HCT116 (cell line): ENCODE measurements around the gene ZNRF4. TPM values are rescaled to one million over a fixed set of nuclear protein-coding genes. Genes with fewer than 3 reads are reported as not detected.

ENCODE experiments used
- ATAC-seq: fragments of 200-7000 bp; cut with Tn5 transposase; 2 replicates; pipeline ENCODE4 v1.9.1; 2020; ENCODE audit warnings: mild to moderate bottlenecking, moderate library complexity
- BruUV-seq: library from RNA; stranded (reverse); fragments of 400-500 nt; replicated peaks from 2 replicates; lab custom pipeline; 2021; lab: Mats Ljungman, UMichigan
- CTCF ChIA-PET: fragments of 300-600 bp; sonication (Branson Sonifier 250); formaldehyde crosslinking; loops from one replicate; lab custom pipeline; 2021; ENCODE audit warnings: antibody characterized with exemption; lab: Charles Lee
- POLR2A ChIA-PET: fragments of 300-600, 350-600 bp; sonication (Branson Sonifier 250); formaldehyde crosslinking; loops from one replicate; lab custom pipeline; 2021; ENCODE audit warnings: antibody characterized with exemption; lab: Charles Lee
- RAD21 ChIA-PET, 2 experiments: fragments of 300-600 bp; sonication (Branson Sonifier 250); formaldehyde crosslinking; loops; one replicate each; lab custom pipeline; 2023; ENCODE audit warnings: low total read pairs in 2 of 2; ENCODE audit not compliant: uncharacterized antibody in 2 of 2, unreplicated experiment in 2 of 2, low non-redundant PET in 1 of 2; lab: Charles Lee
- DNase-seq: peaks from one replicate; pipeline ENCODE4 v3.0.0-alpha.2; 2010; ENCODE audit warnings: low read depth, low spot score
- H2AFZ ChIP-seq: fragments of 200-600 bp; shearing (Covaris generic), sonication (generic); 2 replicates; pipeline ENCODE4 v1.6.1; 2017; ENCODE audit warnings: low read depth, mixed run types, mixed read lengths, antibody characterized with exemption, low read length; ENCODE audit not compliant: poor library complexity, severe bottlenecking
- H3K27ac ChIP-seq: 2 replicates; pipeline ENCODE4 v1.5.1; 2012; ENCODE audit warnings: low read depth, low read length
- H3K27me3 ChIP-seq: fragments of 200-600 bp; sonication (generic); 2 replicates; pipeline ENCODE4 v1.6.1; 2016; ENCODE audit warnings: mixed run types, low read length, mixed read lengths; ENCODE audit not compliant: insufficient read depth
- H3K36me3 ChIP-seq, 2 experiments: fragments of 200-500 bp in 1 of 2; fragments of 200-600 bp in 1 of 2; sonication (Bioruptor generic) in 1 of 2; sonication (generic) in 1 of 2; 2 replicates each; pipeline versions ENCODE4 v1.5.1 to v1.6.1; 2014 to 2016; ENCODE audit warnings: low read length in 2 of 2, inconsistent platforms in 1 of 2, mixed read lengths in 1 of 2, mixed run types in 1 of 2; ENCODE audit not compliant: insufficient read depth in 2 of 2, control insufficient read depth in 1 of 2
- H3K4me1 ChIP-seq, 2 experiments: fragments of 200-600 bp in 1 of 2; sonication (generic) in 1 of 2; 2 replicates each; pipeline versions ENCODE4 v1.5.1 to v1.6.1; 2012 to 2017; ENCODE audit warnings: low read length in 2 of 2, inconsistent platforms in 1 of 2, mild to moderate bottlenecking in 1 of 2, mixed read lengths in 1 of 2, mixed run types in 1 of 2, moderate library complexity in 1 of 2; ENCODE audit not compliant: insufficient read depth in 2 of 2, control insufficient read depth in 1 of 2
- H3K4me2 ChIP-seq: fragments of 200-600 bp; sonication (generic); 2 replicates; pipeline ENCODE4 v1.6.1; 2017; ENCODE audit warnings: mixed run types, low read length, mixed read lengths
- H3K4me3 ChIP-seq, 2 experiments: fragments of 200-600 bp in 1 of 2; sonication (generic) in 1 of 2; replicated peaks in 1 of 2; 2 replicates each; pipeline ENCODE4 v1.5.1; 2011 to 2016; ENCODE audit warnings: low read length in 2 of 2, control low read depth in 1 of 2, low read depth in 1 of 2, mild to moderate bottlenecking in 1 of 2, mixed read lengths in 1 of 2, mixed run types in 1 of 2
- H3K79me2 ChIP-seq: fragments of 200-600 bp; sonication (generic); 2 replicates; pipeline ENCODE4 v1.6.1; 2017; ENCODE audit warnings: mild to moderate bottlenecking, mixed run types, low read length, moderate library complexity, mixed read lengths; ENCODE audit not compliant: insufficient read depth
- H3K9ac ChIP-seq: fragments of 200-600 bp; sonication (generic); 2 replicates; pipeline ENCODE4 v1.6.1; 2016; ENCODE audit warnings: low read length, mixed read lengths
- H3K9me2 ChIP-seq: fragments of 200-600 bp; sonication (generic), shearing (Covaris generic); 2 replicates; pipeline ENCODE4 v1.6.1; 2017; ENCODE audit warnings: mixed run types, mild to moderate bottlenecking, moderate library complexity; ENCODE audit not compliant: insufficient read depth
- H3K9me3 ChIP-seq, 2 experiments: fragments of 200-500 bp in 1 of 2; fragments of 200-600 bp in 1 of 2; sonication (Bioruptor generic) in 1 of 2; sonication (generic) in 1 of 2; 2 replicates each; pipeline ENCODE4 v1.6.1; 2014 to 2017; ENCODE audit warnings: low read length in 2 of 2, mixed read lengths in 2 of 2, inconsistent platforms in 1 of 2, low read depth in 1 of 2, mild to moderate bottlenecking in 1 of 2, mixed run types in 1 of 2, moderate library complexity in 1 of 2; ENCODE audit not compliant: control insufficient read depth in 1 of 2, insufficient read depth in 1 of 2
- H4K20me1 ChIP-seq: fragments of 200-600 bp; sonication (generic), shearing (Covaris generic); 2 replicates; pipeline ENCODE4 v1.6.1; 2017; ENCODE audit warnings: mixed run types, mild to moderate bottlenecking, moderate library complexity; ENCODE audit not compliant: insufficient read depth
- CBX3 ChIP-seq: IDR thresholded peaks from 2 replicates; pipeline ENCODE4 v1.6.1; 2012; ENCODE audit warnings: low read depth
- CEBPB ChIP-seq: IDR thresholded peaks from 2 replicates; pipeline ENCODE4 v1.6.1; 2012; ENCODE audit warnings: low read depth
- CTCF ChIP-seq, 3 experiments: fragments of 200-600 bp in 1 of 3; sonication (generic) in 1 of 3; IDR thresholded peaks in 2 of 3; conservative IDR thresholded peaks in 1 of 3; 2 replicates each; pipeline ENCODE4 v1.5.1; 2012 to 2017; ENCODE audit warnings: low read depth in 2 of 3, low read length in 2 of 3, antibody characterized with exemption in 1 of 3, borderline replicate concordance in 1 of 3, control low read depth in 1 of 3, mild to moderate bottlenecking in 1 of 3, mixed read lengths in 1 of 3, mixed run types in 1 of 3, moderate library complexity in 1 of 3; ENCODE audit not compliant: insufficient read depth in 1 of 3
- EGR1 ChIP-seq: IDR thresholded peaks from 2 replicates; pipeline ENCODE4 v1.6.1; 2012; ENCODE audit warnings: low read depth
- ELF1 ChIP-seq: IDR thresholded peaks from 2 replicates; pipeline ENCODE4 v1.6.1; 2012; ENCODE audit warnings: low read depth, borderline replicate concordance
- EZH2 ChIP-seq: fragments of 200-600 bp; sonication (generic); IDR thresholded peaks from 2 replicates; pipeline ENCODE4 v1.6.1; 2017; ENCODE audit warnings: antibody characterized with exemption, mixed run types
- EZH2phosphoT487 ChIP-seq: fragments of 200-600 bp; IDR thresholded peaks from 2 replicates; pipeline ENCODE4 v1.6.1; 2018; ENCODE audit warnings: antibody characterized with exemption, borderline replicate concordance
- POLR2AphosphoS5 ChIP-seq: IDR thresholded peaks from 2 replicates; pipeline ENCODE4 v1.6.1; 2011; ENCODE audit warnings: mild to moderate bottlenecking, low read depth, low read length, moderate library complexity
- RAD21 ChIP-seq: IDR thresholded peaks from 2 replicates; pipeline ENCODE4 v1.6.1; 2012; ENCODE audit warnings: low read depth, mild to moderate bottlenecking
- REST ChIP-seq: IDR thresholded peaks from 2 replicates; pipeline ENCODE4 v1.6.1; 2012; ENCODE audit warnings: low read depth
- SIN3A ChIP-seq: IDR thresholded peaks from 2 replicates; pipeline ENCODE4 v1.6.1; 2012; ENCODE audit warnings: low read depth
- TCF7L2 ChIP-seq: IDR thresholded peaks from 2 replicates; pipeline ENCODE4 v1.7.0; 2011; ENCODE audit warnings: borderline replicate concordance, inconsistent platforms; ENCODE audit not compliant: insufficient read depth, insufficient read length; ENCODE audit errors: extremely low read depth
- YY1 ChIP-seq: IDR thresholded peaks from 2 replicates; pipeline ENCODE4 v1.6.1; 2011; ENCODE audit warnings: low read length, low read depth, moderate library complexity, mild to moderate bottlenecking; ENCODE audit not compliant: insufficient replicate concordance; ENCODE audit errors: extremely low read depth
- ZBTB33 ChIP-seq: IDR thresholded peaks from 2 replicates; pipeline ENCODE4 v1.6.1; 2011; ENCODE audit warnings: mild to moderate bottlenecking, low read length, moderate library complexity; ENCODE audit not compliant: insufficient replicate concordance; ENCODE audit errors: extremely low read depth
- ZNF274 ChIP-seq: fragments of 200-500 bp; sonication (Bioruptor generic); IDR thresholded peaks from 2 replicates; pipeline ENCODE4 v1.6.1; 2014; ENCODE audit warnings: mild to moderate bottlenecking, low read depth, low read length, inconsistent platforms
- intact Hi-C: fragments of 100-400 bp; cut with micrococcal nuclease; formaldehyde crosslinking; loops from 2 replicates; pipeline ENCODE4 v1.10.0; 2022
- total RNA-seq: library from RNA; stranded (reverse); gene quantifications from one replicate; pipeline ENCODE4 v1.2.1, GENCODE V29; 2021; ENCODE audit not compliant: unreplicated experiment

Gene ZNRF4
- total RNA-seq, 1 experiment from 2014 or later, result not detected

DNA sequence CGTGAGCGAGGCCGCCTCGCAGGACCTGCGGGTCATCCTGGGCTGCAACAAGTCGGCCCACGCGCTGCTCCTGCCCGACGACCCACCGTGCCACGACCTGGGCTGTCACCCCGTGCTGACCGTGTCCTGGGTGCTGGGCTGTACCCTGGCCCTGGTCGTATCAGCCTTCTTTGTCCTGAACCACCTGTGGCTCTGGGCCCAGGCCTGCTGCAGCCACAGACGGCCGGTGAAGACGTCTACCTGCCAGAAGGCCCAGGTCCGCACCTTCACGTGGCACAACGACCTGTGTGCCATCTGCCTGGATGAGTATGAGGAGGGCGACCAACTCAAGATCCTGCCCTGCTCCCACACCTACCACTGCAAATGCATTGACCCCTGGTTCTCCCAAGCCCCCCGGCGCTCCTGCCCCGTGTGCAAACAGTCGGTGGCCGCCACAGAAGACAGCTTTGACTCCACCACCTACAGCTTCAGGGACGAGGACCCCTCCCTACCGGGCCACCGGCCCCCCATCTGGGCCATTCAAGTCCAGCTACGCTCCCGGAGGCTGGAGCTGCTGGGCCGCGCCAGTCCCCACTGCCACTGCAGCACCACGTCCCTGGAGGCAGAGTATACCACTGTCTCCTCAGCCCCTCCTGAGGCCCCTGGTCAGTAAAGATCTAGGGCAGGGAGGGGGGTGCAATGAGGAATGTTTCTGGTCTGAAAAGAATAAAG lies 1.1 kb downstream of the ZNRF4 start:
- peaks cover 0 to 4% of the 10 kb centered on the region in 2 experiments; a peak in 1 of 4 replicates for H3K4me1 ChIP-seq
- no peak overlapping the region for H2AFZ ChIP-seq
- no peak overlapping the region for H3K4me2 ChIP-seq
- intact Hi-C loops, result no loop called here
- TF ChIP-seq CTCF (IDR thresholded peaks at IDR 0.05 in 2 of 3, conservative IDR thresholded peaks at IDR 0.05 in 1 of 3; ENCODE audit: borderline replicate concordance in 1 of 3, insufficient read depth in 1 of 3, low read depth in 2 of 3, low read length in 2 of 3), result no peak
- no peak for TF ChIP-seq CEBPB
- no peak for TF ChIP-seq TCF7L2
- TF ChIP-seq YY1, result no peak
- no peak for TF ChIP-seq SIN3A
- no peak for TF ChIP-seq EGR1
- no peak for TF ChIP-seq REST
- TF ChIP-seq POLR2AphosphoS5, result no peak
- TF ChIP-seq ELF1, result no peak
- TF ChIP-seq EZH2, result no peak
- no peak for TF ChIP-seq ZNF274
- TF ChIP-seq RAD21, result no peak
- no peak for TF ChIP-seq EZH2phosphoT487
- TF ChIP-seq CBX3, result no peak
- TF ChIP-seq ZBTB33, result no peak
- ChIA-PET RAD21 (no interaction called here), CTCF (no interaction called here), POLR2A (no interaction called here)
- BruUV-seq, result no TSS peak
- no peak for DNase-seq
- H3K9me3 ChIP-seq, result no peaks in the 10 kb centered on the region
- H3K27me3 ChIP-seq, result no peaks in the 10 kb centered on the region
- H3K4me3 ChIP-seq, result no peak overlapping the region
- no peak for ATAC-seq
- no peaks in the 10 kb centered on the region for H3K9me2 ChIP-seq
- no peak overlapping the region for H3K27ac ChIP-seq
- no peaks in the 10 kb centered on the region for H3K36me3 ChIP-seq
- no peak overlapping the region for H3K9ac ChIP-seq
- no peaks in the 10 kb centered on the region for H3K79me2 ChIP-seq
- H4K20me1 ChIP-seq, result no peaks in the 10 kb centered on the region
